ENCODE results near the gene TEDC1. TPM values are rescaled to one million over a fixed set of nuclear protein-coding genes. Genes with fewer than 3 reads are reported as not detected.

Gene TEDC1
- total RNA-seq, 1 experiment from 2014 or later: 17.6 TPM

DNA sequence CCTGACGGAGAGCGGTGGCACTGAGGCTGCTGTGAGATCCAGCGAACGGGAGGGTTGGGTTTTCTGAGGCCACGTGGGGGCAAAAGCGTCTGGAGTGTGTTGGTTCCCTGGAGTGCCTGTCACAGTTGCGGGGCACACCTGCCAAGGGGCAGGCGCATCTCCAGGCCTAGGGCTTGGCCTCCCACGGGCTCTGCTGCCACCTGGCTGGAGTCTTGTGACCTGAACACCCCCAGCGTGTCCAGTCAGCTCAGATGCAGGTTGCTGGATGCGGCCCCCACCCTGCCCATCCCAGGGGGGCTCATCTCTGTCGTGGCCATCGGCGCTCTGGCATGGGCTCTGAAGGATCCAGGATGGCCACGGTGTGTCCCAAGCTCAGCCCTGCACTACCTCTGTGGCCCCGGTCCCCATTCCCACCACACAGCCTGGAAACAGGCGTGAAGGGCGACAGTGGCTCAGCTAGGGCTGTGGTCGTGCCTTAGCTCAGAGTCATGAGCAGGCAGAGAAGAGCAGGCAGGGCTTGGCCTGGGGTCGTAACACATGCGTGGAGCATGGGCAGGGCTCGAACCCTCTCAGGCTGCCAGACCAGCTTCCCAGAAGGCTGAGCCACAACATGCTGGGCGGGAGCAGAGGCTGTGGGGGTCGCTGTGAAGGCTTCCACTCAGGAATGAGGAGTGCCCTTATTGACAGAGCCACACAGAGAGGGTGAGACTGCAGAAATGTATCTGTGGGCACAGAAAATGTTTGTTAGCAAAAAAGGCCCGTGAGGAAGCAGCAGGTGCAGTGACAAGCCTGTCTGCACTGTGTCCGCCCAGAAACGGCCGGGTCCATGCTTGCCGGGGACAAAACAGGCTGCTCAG, 40.0 kb upstream of the TEDC1 start:
- no peak overlapping the region for H3K4me3 Mint-ChIP-seq (ENCODE audit: unreplicated experiment)
- H3K9me3 Mint-ChIP-seq (ENCODE audit: unreplicated experiment): no peaks in the 10 kb centered on the region
- no peak overlapping the region for H3K27ac Mint-ChIP-seq (ENCODE audit: low read depth, unreplicated experiment)
- H3K27me3 Mint-ChIP-seq (ENCODE audit: insufficient read depth, unreplicated experiment): no peaks in the 10 kb centered on the region
- H3K36me3 Mint-ChIP-seq (ENCODE audit: insufficient read depth, unreplicated experiment): peaks cover 62% of the 10 kb centered on the region
- TF ChIP-seq, protein P1, sequence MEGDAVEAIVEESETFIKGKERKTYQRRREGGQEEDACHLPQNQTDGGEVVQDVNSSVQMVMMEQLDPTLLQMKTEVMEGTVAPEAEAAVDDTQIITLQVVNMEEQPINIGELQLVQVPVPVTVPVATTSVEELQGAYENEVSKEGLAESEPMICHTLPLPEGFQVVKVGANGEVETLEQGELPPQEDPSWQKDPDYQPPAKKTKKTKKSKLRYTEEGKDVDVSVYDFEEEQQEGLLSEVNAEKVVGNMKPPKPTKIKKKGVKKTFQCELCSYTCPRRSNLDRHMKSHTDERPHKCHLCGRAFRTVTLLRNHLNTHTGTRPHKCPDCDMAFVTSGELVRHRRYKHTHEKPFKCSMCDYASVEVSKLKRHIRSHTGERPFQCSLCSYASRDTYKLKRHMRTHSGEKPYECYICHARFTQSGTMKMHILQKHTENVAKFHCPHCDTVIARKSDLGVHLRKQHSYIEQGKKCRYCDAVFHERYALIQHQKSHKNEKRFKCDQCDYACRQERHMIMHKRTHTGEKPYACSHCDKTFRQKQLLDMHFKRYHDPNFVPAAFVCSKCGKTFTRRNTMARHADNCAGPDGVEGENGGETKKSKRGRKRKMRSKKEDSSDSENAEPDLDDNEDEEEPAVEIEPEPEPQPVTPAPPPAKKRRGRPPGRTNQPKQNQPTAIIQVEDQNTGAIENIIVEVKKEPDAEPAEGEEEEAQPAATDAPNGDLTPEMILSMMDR (IDR thresholded peaks at IDR 0.05; ENCODE audit: unreplicated experiment): no peak
- POLR2A ChIA-PET: no interaction called here
- no peaks in the 10 kb centered on the region for H3K4me1 Mint-ChIP-seq (ENCODE audit: insufficient read depth, unreplicated experiment)
- no peak for DNase-seq (ENCODE audit: unreplicated experiment)
- intact Hi-C loops (cut with micrococcal nuclease): no loop called here
- CTCF ChIA-PET: no interaction called here
- BruUV-seq (replicated peaks): no TSS peak

DNA sequence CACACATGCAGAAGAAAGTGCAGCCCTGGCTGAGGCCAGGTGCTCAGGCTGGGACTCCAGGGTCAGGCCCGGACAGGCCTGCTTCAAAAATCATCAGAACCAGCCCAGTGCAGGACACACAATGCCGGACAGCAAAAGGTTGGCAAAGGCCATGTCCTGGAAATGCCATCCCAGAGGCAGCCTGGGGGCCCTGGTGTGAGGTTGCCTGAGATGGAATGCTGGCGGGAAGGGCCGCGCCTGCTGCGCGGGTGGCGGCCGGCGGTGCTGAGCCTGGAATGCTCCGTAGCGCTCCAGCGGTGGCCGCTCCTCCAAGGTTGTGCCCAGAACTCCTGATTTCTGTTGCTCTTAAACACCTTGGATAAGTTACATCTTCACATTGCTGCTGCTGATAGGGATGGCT, 38.1 kb upstream of the TEDC1 start:
- intact Hi-C loops (cut with micrococcal nuclease): no loop called here
- no peak for DNase-seq (ENCODE audit: unreplicated experiment)
- Mint-ChIP-seq H3K9me3 (ENCODE audit: unreplicated experiment) (no peaks in the 10 kb centered on the region), H3K4me3 (ENCODE audit: unreplicated experiment) (no peak overlapping the region), H3K27me3 (ENCODE audit: insufficient read depth, unreplicated experiment) (no peaks in the 10 kb centered on the region), H3K4me1 (ENCODE audit: insufficient read depth, unreplicated experiment) (no peaks in the 10 kb centered on the region), H3K36me3 (ENCODE audit: insufficient read depth, unreplicated experiment) (peaks cover 57% of the 10 kb centered on the region), H3K27ac (ENCODE audit: low read depth, unreplicated experiment) (no peak overlapping the region)
- CTCF ChIA-PET: interaction anchor here (1.0 to 1.7 kb wide), 2 partner anchors 17 to 37 kb away, joined by 3 to 5 read pairs; no protein-coding TSS in a partner anchor
- BruUV-seq (replicated peaks): no TSS peak
- TF ChIP-seq, protein P1 (IDR thresholded peaks at IDR 0.05; ENCODE audit: unreplicated experiment): no peak
- POLR2A ChIA-PET: interaction anchor here (0.6 kb wide), 1 partner anchor 901 kb away, joined by 3 read pairs; no protein-coding TSS in a partner anchor

GRCh38 chr14:105453847-105454246, 37.2 kb upstream of the TEDC1 start:
- BruUV-seq (replicated peaks): no TSS peak

DNA sequence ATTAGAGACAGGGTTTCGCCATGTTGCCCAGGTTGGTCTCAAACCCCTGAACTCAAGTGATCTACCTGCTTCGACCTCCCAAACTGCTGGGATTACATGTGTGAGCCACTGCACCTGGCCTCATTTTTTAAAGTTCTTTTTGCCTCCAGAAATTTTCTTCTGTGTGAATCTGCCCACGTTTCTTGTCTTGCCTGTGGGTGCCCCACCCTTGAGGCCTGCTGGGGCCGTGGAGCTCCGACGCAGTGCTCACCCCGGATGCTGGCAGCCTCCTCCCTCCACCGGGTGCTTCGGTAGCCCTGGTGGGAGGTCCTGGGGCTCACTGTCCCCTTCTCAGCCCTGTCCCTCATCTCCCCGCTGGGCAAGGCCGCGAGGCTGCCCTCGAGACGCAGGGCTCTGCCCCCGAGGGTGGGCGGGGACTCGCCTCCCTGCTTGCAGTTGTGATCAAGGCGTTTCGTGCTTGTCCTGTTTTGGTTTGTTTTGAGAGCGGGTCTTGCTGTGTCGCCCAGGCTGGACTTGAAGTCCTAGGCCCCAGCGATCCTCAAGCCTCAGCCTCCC, 35.9 kb upstream of the TEDC1 start:
- intact Hi-C loops (cut with micrococcal nuclease): no loop called here
- POLR2A ChIA-PET: no interaction called here
- Mint-ChIP-seq H3K36me3 (ENCODE audit: insufficient read depth, unreplicated experiment) (peaks cover 52% of the 10 kb centered on the region), H3K4me3 (ENCODE audit: unreplicated experiment) (no peak overlapping the region), H3K27ac (ENCODE audit: low read depth, unreplicated experiment) (no peak overlapping the region), H3K9me3 (ENCODE audit: unreplicated experiment) (no peaks in the 10 kb centered on the region), H3K4me1 (ENCODE audit: insufficient read depth, unreplicated experiment) (no peaks in the 10 kb centered on the region), H3K27me3 (ENCODE audit: insufficient read depth, unreplicated experiment) (no peaks in the 10 kb centered on the region)
- no peak for DNase-seq (ENCODE audit: unreplicated experiment)
- CTCF ChIA-PET: no interaction called here
- BruUV-seq (replicated peaks): no TSS peak
- TF ChIP-seq, protein P1 (IDR thresholded peaks at IDR 0.05; ENCODE audit: unreplicated experiment): no peak

More at GRCh38 chr14:105453847-105454246, 37.2 kb upstream of the TEDC1 start:
- no peaks in the 10 kb centered on the region for H3K27me3 Mint-ChIP-seq (ENCODE audit: insufficient read depth, unreplicated experiment)
- POLR2A ChIA-PET: interaction anchor here (0.7 kb wide), 1 partner anchor 36 kb away, joined by 4 read pairs; no protein-coding TSS in a partner anchor
- H3K27ac Mint-ChIP-seq (ENCODE audit: low read depth, unreplicated experiment): no peak overlapping the region
- H3K36me3 Mint-ChIP-seq (ENCODE audit: insufficient read depth, unreplicated experiment): peaks cover 59% of the 10 kb centered on the region
- no peak for DNase-seq (ENCODE audit: unreplicated experiment)
- CTCF ChIA-PET: interaction anchor here (1.0 kb wide), 1 partner anchor 36 kb away, joined by 3 read pairs; no protein-coding TSS in a partner anchor
- intact Hi-C loops (cut with micrococcal nuclease): no loop called here
- no peaks in the 10 kb centered on the region for H3K9me3 Mint-ChIP-seq (ENCODE audit: unreplicated experiment)
- H3K4me1 Mint-ChIP-seq (ENCODE audit: insufficient read depth, unreplicated experiment): no peaks in the 10 kb centered on the region
- H3K4me3 Mint-ChIP-seq (ENCODE audit: unreplicated experiment): no peak overlapping the region
- TF ChIP-seq, protein P1 (IDR thresholded peaks at IDR 0.05; ENCODE audit: unreplicated experiment): no peak
